CD14-positive monocyte (primary cell): ENCODE data around the gene CHRDL2. TPM values are rescaled to one million over a fixed set of nuclear protein-coding genes. Genes with fewer than 3 reads are reported as not detected.

Experiments used
- DNase-seq, 3 donors: peaks; one replicate each; pipeline ENCODE4 v3.0.0-alpha.2; 2011 to 2022
- H2AFZ ChIP-seq: 2 replicates; pipeline ENCODE4 v1.6.0; 2012; ENCODE audit warnings: mild to moderate bottlenecking, low read depth, low read length, inconsistent platforms; ENCODE audit not compliant: insufficient read depth, poor library complexity, severe bottlenecking
- H3K27ac ChIP-seq, 2 donors: 1 replicate in 1 of 2; 2 replicates in 1 of 2; pipeline ENCODE4 v1.5.1; 2012 to 2013; ENCODE audit warnings: low read length in 2 of 2, control low read depth in 1 of 2, inconsistent platforms in 1 of 2, low read depth in 1 of 2, mild to moderate bottlenecking in 1 of 2
- H3K27me3 ChIP-seq, 2 donors: one replicate each; pipeline versions ENCODE4 v1.6.0 to v1.6.1; 2011 to 2013; ENCODE audit warnings: low read length in 2 of 2; ENCODE audit not compliant: control insufficient read depth in 2 of 2, insufficient read depth in 2 of 2
- H3K36me3 ChIP-seq, 2 donors: replicated peaks in 1 of 2; 1 replicate in 1 of 2; 2 replicates in 1 of 2; pipeline versions ENCODE4 v1.5.1 to v1.6.1; 2012 to 2013; ENCODE audit warnings: low read length in 2 of 2, control low read depth in 1 of 2, inconsistent platforms in 1 of 2, mild to moderate bottlenecking in 1 of 2; ENCODE audit not compliant: insufficient read depth in 2 of 2, control insufficient read depth in 1 of 2
- H3K4me1 ChIP-seq, 2 donors: 1 replicate in 1 of 2; 2 replicates in 1 of 2; pipeline versions ENCODE4 v1.5.1 to v1.6.1; 2012 to 2013; ENCODE audit warnings: low read length in 2 of 2, control low read depth in 1 of 2, inconsistent platforms in 1 of 2, mild to moderate bottlenecking in 1 of 2, moderate library complexity in 1 of 2; ENCODE audit not compliant: insufficient read depth in 2 of 2, control insufficient read depth in 1 of 2
- H3K4me2 ChIP-seq: replicated peaks from 2 replicates; pipeline ENCODE3; 2012; ENCODE audit warnings: low read length, moderate library complexity, mild to moderate bottlenecking; ENCODE audit not compliant: poor library complexity, severe bottlenecking; ENCODE audit errors: extremely low read depth
- H3K4me3 ChIP-seq, 3 experiments: fragments of 200-600 bp in 1 of 3; sonication (generic) in 1 of 3; replicated peaks in 1 of 3; 1 replicate in 2 of 3; 2 replicates in 1 of 3; pipeline ENCODE4 v1.5.1; 2011 to 2013; ENCODE audit warnings: low read length in 3 of 3, mild to moderate bottlenecking in 3 of 3, control low read depth in 2 of 3, low read depth in 2 of 3, inconsistent platforms in 1 of 3, moderate library complexity in 1 of 3
- H3K79me2 ChIP-seq: 2 replicates; pipeline ENCODE4 v1.6.0; 2012; ENCODE audit warnings: mild to moderate bottlenecking, control low read depth, inconsistent platforms, low read length, moderate library complexity; ENCODE audit not compliant: insufficient read depth
- H3K9ac ChIP-seq: 2 replicates; pipeline ENCODE4 v1.6.0; 2017; ENCODE audit warnings: low read length, mild to moderate bottlenecking; ENCODE audit not compliant: insufficient read depth, poor library complexity, severe bottlenecking
- H3K9me3 ChIP-seq, 2 donors: replicated peaks in 1 of 2; 1 replicate in 1 of 2; 2 replicates in 1 of 2; pipeline versions ENCODE4 v1.5.1 to v1.6.1; 2012 to 2013; ENCODE audit warnings: low read length in 2 of 2, control low read depth in 1 of 2; ENCODE audit not compliant: control insufficient read depth in 1 of 2, insufficient read depth in 1 of 2
- H4K20me1 ChIP-seq: 2 replicates; pipeline ENCODE4 v1.6.0; 2012; ENCODE audit warnings: mild to moderate bottlenecking, low read length, control low read depth, moderate library complexity; ENCODE audit not compliant: insufficient read depth
- H3K27ac Mint-ChIP-seq, 7 donors: one replicate each; pipeline ENCODE4 v1.8.0; 2020; ENCODE audit warnings: mild to moderate bottlenecking in 7 of 7, mixed read lengths in 7 of 7, moderate library complexity in 6 of 7, inconsistent platforms in 2 of 7
- H3K27me3 Mint-ChIP-seq, 3 donors: one replicate each; pipeline ENCODE4 v1.8.0; 2021 to 2022; ENCODE audit warnings: low read depth in 3 of 3, mild to moderate bottlenecking in 3 of 3, mixed read lengths in 3 of 3, moderate library complexity in 3 of 3, inconsistent platforms in 1 of 3
- H3K36me3 Mint-ChIP-seq, 2 donors: one replicate each; pipeline ENCODE4 v1.8.0; 2020; ENCODE audit warnings: mixed read lengths in 2 of 2, inconsistent platforms in 1 of 2, mild to moderate bottlenecking in 1 of 2
- H3K4me1 Mint-ChIP-seq: one replicate; pipeline ENCODE4 v1.8.0; 2020; ENCODE audit warnings: mild to moderate bottlenecking, mixed read lengths
- H3K4me3 Mint-ChIP-seq, 2 donors: one replicate each; pipeline ENCODE4 v1.8.0; 2020; ENCODE audit warnings: mild to moderate bottlenecking in 2 of 2, mixed read lengths in 2 of 2, moderate library complexity in 1 of 2
- H3K9me3 Mint-ChIP-seq, 7 donors: one replicate each; pipeline ENCODE4 v1.8.0; 2020 to 2022; ENCODE audit warnings: mixed read lengths in 7 of 7, mild to moderate bottlenecking in 6 of 7, moderate library complexity in 6 of 7, inconsistent platforms in 2 of 7
- WGBS: methylation state at CpG from one replicate; pipeline ENCODE4 v1.1.5; 2013; ENCODE audit warnings: missing lambda C conversion rate; ENCODE audit not compliant: insufficient coverage; 5-methylcytosine and 5-hydroxymethylcytosine counted together
- intact Hi-C, 2 donors: fragments of 100-400 bp; cut with micrococcal nuclease; formaldehyde crosslinking; loops; one replicate each; pipeline versions ENCODE4 v1.15.0 to v1.15.1; 2023
- polyA plus RNA-seq, 3 donors: library from polyadenylated mRNA; depleted of rRNA in 1 of 3; unstranded in 2 of 3; stranded (reverse) in 1 of 3; fragments of 300-500 nt in 2 of 3; fragments of >200 nt in 1 of 3; fragmentation: Illumina TruSeq in 2 of 3; gene quantifications; 1 replicate in 2 of 3; 2 replicates in 1 of 3; pipeline ENCODE4 v1.2.3, GENCODE V29; 2012 to 2021
- TF ChIP-seq, protein P1 (sequence below): fragments of 200-600 bp; IDR thresholded peaks from one replicate; pipeline ENCODE4 v1.8.0; 2022; ENCODE audit warnings: antibody characterized with exemption, mild to moderate bottlenecking

Gene CHRDL2
- polyA plus RNA-seq, 3 donors, result not detected

DNA sequence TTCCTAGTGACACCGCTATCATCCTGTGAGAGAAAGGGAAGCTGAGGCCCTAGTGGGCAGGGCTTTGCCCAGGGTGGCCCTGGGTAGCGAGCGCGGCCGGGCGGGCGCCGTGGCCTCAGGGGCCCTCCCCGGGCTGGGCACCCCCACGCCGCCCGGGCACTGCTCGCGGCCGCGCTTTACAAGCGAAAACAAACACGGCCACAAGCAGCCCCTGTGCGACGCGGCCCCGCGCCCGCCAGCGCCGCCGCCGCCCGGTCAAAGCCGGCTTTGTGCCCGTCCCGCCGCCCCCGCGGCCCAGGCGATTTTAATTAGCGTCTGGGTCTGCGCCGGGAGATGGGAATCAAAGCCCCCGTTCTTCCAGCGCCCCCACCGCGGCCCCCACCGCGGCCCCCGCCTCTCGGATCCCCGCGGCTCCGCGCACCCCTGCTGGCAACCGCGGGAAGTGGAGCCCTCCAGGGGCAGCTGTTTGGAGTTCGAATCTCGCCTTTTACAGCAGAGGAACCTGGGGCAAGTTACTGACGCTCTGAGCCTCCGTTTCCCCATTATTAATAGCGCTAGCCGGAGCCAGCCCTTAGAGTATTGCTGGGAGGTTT, 47.9 kb downstream of the CHRDL2 start:
- intact Hi-C loops, result no loop called here
- H3K4me2 ChIP-seq, result peak overlapping the region; percentile 61
- peak overlapping the region in 1 of 2 donors; percentile 76 for H3K4me3 Mint-ChIP-seq

DNA sequence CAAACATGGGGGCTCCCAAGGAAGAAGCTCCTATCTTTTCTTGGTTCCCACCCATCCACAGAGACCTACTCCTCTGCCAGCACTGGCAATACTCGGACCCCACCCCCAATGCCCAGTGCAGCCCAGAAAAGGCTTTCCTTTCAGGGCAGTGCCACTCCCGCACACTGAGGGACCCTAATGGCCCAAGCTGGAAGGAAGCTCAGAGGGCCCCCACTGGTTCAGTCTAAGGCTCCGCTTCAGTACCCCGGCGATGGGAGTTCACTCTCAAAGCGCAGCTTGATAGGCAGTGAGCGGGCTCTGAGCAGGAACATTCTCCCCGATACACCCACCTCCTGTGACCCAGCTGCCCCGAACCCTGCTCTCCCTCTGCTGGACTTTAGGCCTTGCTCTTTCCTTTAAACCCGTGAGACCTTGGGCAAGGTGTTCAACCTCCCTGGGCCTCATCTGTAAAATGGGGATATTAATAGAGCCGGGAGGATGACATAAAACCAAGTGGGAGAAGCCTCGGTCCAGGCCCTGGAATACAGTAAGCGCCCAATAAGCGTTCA, 48.4 kb downstream of the CHRDL2 start:
- peak overlapping the region; percentile 17 for H3K9ac ChIP-seq
- DNase-seq, result no peak
- 95% methylated on average over 11 of the region's 14 CpGs for WGBS

More for the DNA sequence above, 47.9 kb downstream of the CHRDL2 start:
- Mint-ChIP-seq H3K9me3 (peaks cover 0 to 4% (median 0%) of the 10 kb centered on the region in 7 donors), H3K4me1 (peaks cover 38% of the 10 kb centered on the region), H3K36me3 (peaks cover 0 to 2% of the 10 kb centered on the region in 2 donors), H3K27me3 (peaks cover 21 to 23% (median 21%) of the 10 kb centered on the region in 3 donors), H3K27ac (no peak overlapping the region)
- H3K4me3 ChIP-seq, result peak overlapping the region in 1 of 3 experiments; percentile 56
- no peaks in the 10 kb centered on the region for H3K79me2 ChIP-seq
- no peak overlapping the region for H3K27ac ChIP-seq
- H3K9ac ChIP-seq, result peak overlapping the region; percentile 17
- no peaks in the 10 kb centered on the region for H3K9me3 ChIP-seq
- TF ChIP-seq, protein P1, sequence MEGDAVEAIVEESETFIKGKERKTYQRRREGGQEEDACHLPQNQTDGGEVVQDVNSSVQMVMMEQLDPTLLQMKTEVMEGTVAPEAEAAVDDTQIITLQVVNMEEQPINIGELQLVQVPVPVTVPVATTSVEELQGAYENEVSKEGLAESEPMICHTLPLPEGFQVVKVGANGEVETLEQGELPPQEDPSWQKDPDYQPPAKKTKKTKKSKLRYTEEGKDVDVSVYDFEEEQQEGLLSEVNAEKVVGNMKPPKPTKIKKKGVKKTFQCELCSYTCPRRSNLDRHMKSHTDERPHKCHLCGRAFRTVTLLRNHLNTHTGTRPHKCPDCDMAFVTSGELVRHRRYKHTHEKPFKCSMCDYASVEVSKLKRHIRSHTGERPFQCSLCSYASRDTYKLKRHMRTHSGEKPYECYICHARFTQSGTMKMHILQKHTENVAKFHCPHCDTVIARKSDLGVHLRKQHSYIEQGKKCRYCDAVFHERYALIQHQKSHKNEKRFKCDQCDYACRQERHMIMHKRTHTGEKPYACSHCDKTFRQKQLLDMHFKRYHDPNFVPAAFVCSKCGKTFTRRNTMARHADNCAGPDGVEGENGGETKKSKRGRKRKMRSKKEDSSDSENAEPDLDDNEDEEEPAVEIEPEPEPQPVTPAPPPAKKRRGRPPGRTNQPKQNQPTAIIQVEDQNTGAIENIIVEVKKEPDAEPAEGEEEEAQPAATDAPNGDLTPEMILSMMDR, result peak; percentile 55
- no peaks in the 10 kb centered on the region for H4K20me1 ChIP-seq
- peak overlapping the region; percentile 69 for H2AFZ ChIP-seq
- H3K36me3 ChIP-seq, result no peaks in the 10 kb centered on the region
- peaks cover 6 to 19% of the 10 kb centered on the region in 2 donors for H3K27me3 ChIP-seq
- 7% methylated on average over 56 of the region's 59 CpGs for WGBS
- H3K4me1 ChIP-seq, result peaks cover 22 to 38% of the 10 kb centered on the region in 2 donors
- DNase-seq, result no peak

More for the DNA sequence above, 48.4 kb downstream of the CHRDL2 start:
- Histone ChIP-seq H3K79me2 (no peaks in the 10 kb centered on the region), H3K27ac (no peak overlapping the region), H3K27me3 (peaks cover 6 to 19% of the 10 kb centered on the region in 2 donors), H3K4me2 (peak overlapping the region; percentile 61), H3K4me3 (peak overlapping the region in 1 of 3 experiments; percentile 56), H3K9me3 (no peaks in the 10 kb centered on the region), H4K20me1 (no peaks in the 10 kb centered on the region), H3K36me3 (no peaks in the 10 kb centered on the region), H3K4me1 (peaks cover 21 to 33% of the 10 kb centered on the region in 2 donors), H2AFZ (peak overlapping the region; percentile 69)
- intact Hi-C loops, result no loop called here
- H3K36me3 Mint-ChIP-seq, result peaks cover 0 to 2% of the 10 kb centered on the region in 2 donors
- H3K4me3 Mint-ChIP-seq, result peak overlapping the region; percentile 49 to 67
- H3K9me3 Mint-ChIP-seq, result peaks cover 0 to 4% (median 0%) of the 10 kb centered on the region in 7 donors
- H3K4me1 Mint-ChIP-seq, result peaks cover 33% of the 10 kb centered on the region
- TF ChIP-seq, protein P1, result no peak
- H3K27ac Mint-ChIP-seq, result no peak overlapping the region
- peaks cover 21 to 23% (median 21%) of the 10 kb centered on the region in 3 donors for H3K27me3 Mint-ChIP-seq
